ENCODE measurements around the gene SRMS.
"Not testable (repeated sequence)": the region's sequence is repeated elsewhere in the genome, so short reads cannot be mapped to it uniquely, and the experiment has no call there.

Gene SRMS

DNA sequence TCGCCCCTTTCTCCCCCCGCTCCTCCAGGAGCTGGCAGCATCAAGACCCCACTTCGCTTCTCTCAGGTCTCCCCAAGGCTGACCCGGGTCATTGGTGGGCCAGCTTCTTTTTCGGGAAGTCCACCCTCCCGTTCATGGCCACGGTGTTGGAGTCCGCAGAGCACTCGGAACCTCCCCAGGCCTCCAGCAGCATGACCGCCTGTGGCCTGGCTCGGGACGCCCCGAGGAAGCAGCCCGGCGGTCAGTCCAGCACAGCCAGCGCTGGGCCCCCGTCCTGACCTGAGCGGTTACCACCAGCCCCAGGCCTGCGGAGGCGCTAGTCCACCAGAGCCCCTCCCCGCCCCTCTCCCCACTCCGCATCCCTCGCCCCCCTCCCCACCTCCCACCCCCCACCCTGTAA is 25.9 kb downstream of the SRMS start:
- Histone ChIP-seq H3K27ac (ENCODE audit: insufficient read depth, low read length, poor library complexity, severe bottlenecking) (peak overlapping the region; percentile 70), H3K27me3 (replicated peaks; ENCODE audit: control insufficient read depth, insufficient read depth, low read length, poor library complexity, severe bottlenecking) (no peaks in the 10 kb centered on the region), H3K36me3 (ENCODE audit: control insufficient read depth, insufficient read depth, low read length) (peaks cover 10% of the 10 kb centered on the region), H3K4me3 (ENCODE audit: insufficient read depth, low read depth, low read length, poor library complexity, severe bottlenecking) (peak overlapping the region; percentile 76), H3K4me1 (ENCODE audit: control insufficient read depth, insufficient read depth, low read length, poor library complexity, severe bottlenecking) (peaks cover 25% of the 10 kb centered on the region), H3K9me3 (ENCODE audit: control insufficient read depth, low read length) (no peaks in the 10 kb centered on the region)
- DNase-seq, result no peak

DNA sequence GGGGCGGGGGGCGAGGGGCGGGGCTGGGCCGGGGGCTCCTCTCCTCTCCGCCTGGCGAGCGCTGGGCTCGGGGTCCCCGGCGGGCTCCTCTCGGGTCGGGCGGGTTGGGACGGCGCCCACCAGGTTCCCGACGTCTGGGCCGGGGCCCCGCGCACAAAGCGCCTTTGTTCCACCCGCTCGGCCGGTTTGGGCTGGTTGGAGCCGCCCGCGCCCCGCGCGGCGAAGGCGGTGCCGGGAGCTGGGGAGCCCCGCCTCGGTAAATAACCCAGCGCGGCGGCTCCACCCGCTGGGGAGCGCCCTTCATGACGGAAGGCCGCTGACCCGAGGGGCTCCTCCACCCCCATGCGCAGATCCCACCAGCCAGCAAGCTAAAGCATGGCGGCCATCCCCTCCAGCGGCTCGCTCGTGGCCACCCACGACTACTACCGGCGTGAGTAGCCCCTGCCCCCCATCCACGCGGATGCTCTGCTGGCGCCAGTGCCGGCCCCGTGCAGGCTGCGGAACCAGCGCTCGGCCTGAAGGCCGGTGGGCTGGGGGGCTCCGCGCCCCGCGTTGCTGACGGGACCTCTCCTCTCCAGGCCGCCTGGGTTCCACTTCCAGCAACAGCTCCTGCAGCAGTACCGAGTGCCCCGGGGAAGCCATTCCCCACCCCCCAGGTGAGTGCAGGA is 26.5 kb downstream of the SRMS start:
- no peaks in the 10 kb centered on the region for H3K9me3 ChIP-seq (ENCODE audit: control insufficient read depth, low read length)
- peaks cover 25% of the 10 kb centered on the region for H3K4me1 ChIP-seq (ENCODE audit: control insufficient read depth, insufficient read depth, low read length, poor library complexity, severe bottlenecking)
- H3K27ac ChIP-seq (ENCODE audit: insufficient read depth, low read length, poor library complexity, severe bottlenecking), result peak overlapping the region; percentile 70
- H3K4me3 ChIP-seq (ENCODE audit: insufficient read depth, low read depth, low read length, poor library complexity, severe bottlenecking), result peak overlapping the region; percentile 76
- peaks cover 10% of the 10 kb centered on the region for H3K36me3 ChIP-seq (ENCODE audit: control insufficient read depth, insufficient read depth, low read length)
- H3K27me3 ChIP-seq (replicated peaks; ENCODE audit: control insufficient read depth, insufficient read depth, low read length, poor library complexity, severe bottlenecking), result no peaks in the 10 kb centered on the region
- DNase-seq, result peak; percentile 34 to 49 (median 47)

DNA sequence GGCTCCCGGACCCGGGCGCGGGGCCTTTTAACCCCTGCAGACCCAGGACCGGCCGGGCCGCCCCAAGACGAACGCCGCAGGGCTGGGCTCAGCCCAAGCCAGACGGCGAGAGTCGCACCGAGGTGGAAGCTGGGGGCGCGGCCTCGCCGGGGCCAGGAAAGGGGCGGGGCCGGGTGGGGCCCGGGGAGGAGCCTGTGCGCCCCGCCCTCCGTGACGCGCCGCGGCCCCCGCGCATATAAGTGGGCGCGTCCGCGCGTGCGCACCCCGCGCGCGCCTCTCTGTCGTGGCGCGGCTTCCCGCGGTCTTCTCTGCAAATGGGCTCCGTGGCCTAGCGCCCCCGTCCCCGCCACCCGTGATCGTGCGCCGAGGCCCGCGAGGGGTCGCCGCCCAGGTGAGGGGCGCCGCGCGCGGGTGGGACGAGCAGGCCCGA is 27.0 kb downstream of the SRMS start, which contains the start of gene PPDPF:
Gene PPDPF (plus strand): TSS at position 262 of the 430 bp plus-strand sequence. CDS start 544 bp downstream, outside the sequence.
- DNase-seq, result peak; percentile 72 to 79 (median 77)
- H3K27ac ChIP-seq (ENCODE audit: insufficient read depth, low read length, poor library complexity, severe bottlenecking), result peak within 1 kb of the TSS; percentile 70
- H3K27me3 ChIP-seq (replicated peaks; ENCODE audit: control insufficient read depth, insufficient read depth, low read length, poor library complexity, severe bottlenecking), result no peaks in the 10 kb centered on the region
- H3K4me3 ChIP-seq (ENCODE audit: insufficient read depth, low read depth, low read length, poor library complexity, severe bottlenecking), result peak within 1 kb of the TSS; percentile 76
- H3K4me1 ChIP-seq (ENCODE audit: control insufficient read depth, insufficient read depth, low read length, poor library complexity, severe bottlenecking), result peaks cover 25% of the 10 kb centered on the region
- peaks cover 10% of the 10 kb centered on the region for H3K36me3 ChIP-seq (ENCODE audit: control insufficient read depth, insufficient read depth, low read length)
- H3K9me3 ChIP-seq (ENCODE audit: control insufficient read depth, low read length), result no peaks in the 10 kb centered on the region

DNA sequence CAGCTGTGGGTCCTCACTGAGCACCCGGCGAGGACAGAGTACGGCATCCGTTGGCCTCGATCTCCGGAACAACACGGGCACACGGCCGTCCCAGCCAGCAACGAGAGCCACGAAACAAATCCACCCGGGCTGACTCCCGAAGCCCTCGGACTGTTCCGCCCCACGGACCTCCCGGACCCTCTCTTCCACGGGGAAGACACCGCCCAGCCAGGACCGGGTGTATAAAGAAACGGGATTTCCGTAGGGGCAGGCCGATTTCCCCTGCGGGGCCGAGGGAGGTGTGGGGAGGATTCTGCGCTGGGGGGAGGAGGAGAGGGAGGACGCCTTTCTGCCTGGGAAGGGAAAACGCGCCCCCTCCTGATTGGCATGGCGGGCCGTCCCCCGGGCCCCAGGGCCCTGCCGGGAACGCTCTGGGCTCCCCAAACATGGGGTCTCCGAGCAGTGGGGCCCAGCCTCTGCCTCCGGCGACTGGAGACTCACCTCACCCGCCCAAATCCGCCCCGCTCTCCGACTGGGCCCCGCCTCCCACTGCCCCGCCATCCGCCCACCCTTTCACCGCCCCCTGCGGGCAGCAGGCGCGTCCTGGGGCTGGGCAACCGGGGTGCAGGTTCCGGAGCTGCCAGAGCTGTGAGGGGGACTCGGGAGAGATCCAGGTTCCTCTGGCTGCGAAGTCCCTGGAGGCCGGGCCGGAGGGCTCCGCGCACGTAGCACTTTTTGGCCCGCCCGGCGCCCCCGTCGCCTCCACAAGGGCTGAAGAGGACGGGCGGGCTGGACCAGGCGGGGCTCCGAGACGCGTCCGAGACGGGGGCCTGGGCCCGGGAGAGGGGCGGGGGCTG is 27.7 kb downstream of the SRMS start:
- peak; percentile 53 to 66 (median 58) for DNase-seq
- Histone ChIP-seq H3K4me3 (ENCODE audit: insufficient read depth, low read depth, low read length, poor library complexity, severe bottlenecking) (peak overlapping the region; percentile 76), H3K36me3 (ENCODE audit: control insufficient read depth, insufficient read depth, low read length) (peaks cover 10% of the 10 kb centered on the region), H3K27me3 (replicated peaks; ENCODE audit: control insufficient read depth, insufficient read depth, low read length, poor library complexity, severe bottlenecking) (no peaks in the 10 kb centered on the region), H3K27ac (ENCODE audit: insufficient read depth, low read length, poor library complexity, severe bottlenecking) (peak overlapping the region; percentile 70), H3K9me3 (ENCODE audit: control insufficient read depth, low read length) (no peaks in the 10 kb centered on the region), H3K4me1 (ENCODE audit: control insufficient read depth, insufficient read depth, low read length, poor library complexity, severe bottlenecking) (peaks cover 25% of the 10 kb centered on the region)

DNA sequence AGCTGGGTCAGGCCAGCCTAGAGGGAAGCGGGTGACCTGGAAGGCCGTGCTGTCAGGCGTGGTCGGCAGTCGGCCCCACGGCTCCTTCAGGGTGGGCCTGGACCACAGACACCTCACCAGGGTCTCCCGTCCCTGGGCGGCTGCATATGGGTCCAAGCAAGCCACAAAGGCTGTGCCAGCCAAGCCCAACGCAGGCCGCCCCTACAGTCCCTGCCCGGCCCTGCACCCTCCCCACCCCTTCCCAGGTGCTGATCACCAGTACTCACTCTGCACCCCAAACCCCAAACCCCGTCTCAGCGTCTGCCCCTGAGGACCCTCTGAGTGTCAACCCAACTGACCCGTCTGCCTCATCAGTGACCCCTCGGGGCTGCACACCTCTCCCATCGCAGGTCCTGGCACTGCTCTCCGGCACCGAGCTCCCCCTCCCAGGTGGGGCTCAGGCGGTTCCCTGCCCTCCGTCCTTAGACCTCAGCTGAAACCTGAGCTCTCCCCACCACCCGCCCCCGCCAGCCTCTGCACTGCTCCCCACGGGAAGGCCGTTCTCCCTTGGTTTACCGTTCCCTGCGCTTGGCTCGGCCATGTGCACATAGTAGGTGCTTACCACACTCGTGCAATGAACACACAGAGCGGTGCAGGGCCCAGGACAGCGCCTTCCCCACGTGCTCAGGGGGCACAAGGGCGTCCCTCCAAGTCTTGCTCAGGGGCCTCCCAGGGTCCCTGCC is 28.4 kb downstream of the SRMS start:
- Histone ChIP-seq H3K27me3 (replicated peaks; ENCODE audit: control insufficient read depth, insufficient read depth, low read length, poor library complexity, severe bottlenecking) (no peaks in the 10 kb centered on the region), H3K4me1 (ENCODE audit: control insufficient read depth, insufficient read depth, low read length, poor library complexity, severe bottlenecking) (peaks cover 25% of the 10 kb centered on the region), H3K4me3 (ENCODE audit: insufficient read depth, low read depth, low read length, poor library complexity, severe bottlenecking) (peak overlapping the region; percentile 76), H3K27ac (ENCODE audit: insufficient read depth, low read length, poor library complexity, severe bottlenecking) (peak overlapping the region; percentile 70), H3K9me3 (ENCODE audit: control insufficient read depth, low read length) (no peaks in the 10 kb centered on the region), H3K36me3 (ENCODE audit: control insufficient read depth, insufficient read depth, low read length) (peaks cover 10% of the 10 kb centered on the region)
- no peak for DNase-seq

DNA sequence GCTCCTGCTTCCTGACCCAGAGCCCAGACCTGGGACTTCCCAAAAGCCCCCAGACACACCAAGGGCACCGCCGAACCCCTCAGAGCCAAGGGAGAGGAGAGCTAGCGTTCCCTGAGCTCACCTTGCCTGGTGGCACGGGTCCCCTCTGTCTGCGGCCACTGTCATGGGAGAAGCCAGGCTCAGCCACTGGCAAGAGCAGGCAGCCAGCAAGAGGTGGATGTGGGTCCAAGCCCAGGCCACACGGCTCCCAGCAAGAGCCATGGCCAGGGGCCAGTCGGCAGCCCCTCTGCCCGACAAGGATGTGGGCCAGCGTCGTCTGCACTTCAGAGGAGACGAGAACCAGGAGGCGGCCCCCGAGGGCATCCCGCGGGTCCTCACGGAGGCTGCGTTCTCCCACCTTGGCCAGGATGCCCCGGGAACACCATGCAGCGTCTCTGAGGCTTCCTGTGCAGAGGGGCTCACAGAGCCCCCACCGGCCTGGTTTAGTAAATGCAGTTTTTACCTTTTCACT is 29.1 kb downstream of the SRMS start:
- H3K27me3 ChIP-seq (replicated peaks; ENCODE audit: control insufficient read depth, insufficient read depth, low read length, poor library complexity, severe bottlenecking), result no peaks in the 10 kb centered on the region
- peaks cover 6% of the 10 kb centered on the region for H3K36me3 ChIP-seq (ENCODE audit: control insufficient read depth, insufficient read depth, low read length)
- no peak overlapping the region for H3K4me3 ChIP-seq (ENCODE audit: insufficient read depth, low read depth, low read length, poor library complexity, severe bottlenecking)
- no peak overlapping the region for H3K27ac ChIP-seq (ENCODE audit: insufficient read depth, low read length, poor library complexity, severe bottlenecking)
- no peak for DNase-seq
- H3K9me3 ChIP-seq (ENCODE audit: control insufficient read depth, low read length), result no peaks in the 10 kb centered on the region
- peaks cover 25% of the 10 kb centered on the region for H3K4me1 ChIP-seq (ENCODE audit: control insufficient read depth, insufficient read depth, low read length, poor library complexity, severe bottlenecking)

DNA sequence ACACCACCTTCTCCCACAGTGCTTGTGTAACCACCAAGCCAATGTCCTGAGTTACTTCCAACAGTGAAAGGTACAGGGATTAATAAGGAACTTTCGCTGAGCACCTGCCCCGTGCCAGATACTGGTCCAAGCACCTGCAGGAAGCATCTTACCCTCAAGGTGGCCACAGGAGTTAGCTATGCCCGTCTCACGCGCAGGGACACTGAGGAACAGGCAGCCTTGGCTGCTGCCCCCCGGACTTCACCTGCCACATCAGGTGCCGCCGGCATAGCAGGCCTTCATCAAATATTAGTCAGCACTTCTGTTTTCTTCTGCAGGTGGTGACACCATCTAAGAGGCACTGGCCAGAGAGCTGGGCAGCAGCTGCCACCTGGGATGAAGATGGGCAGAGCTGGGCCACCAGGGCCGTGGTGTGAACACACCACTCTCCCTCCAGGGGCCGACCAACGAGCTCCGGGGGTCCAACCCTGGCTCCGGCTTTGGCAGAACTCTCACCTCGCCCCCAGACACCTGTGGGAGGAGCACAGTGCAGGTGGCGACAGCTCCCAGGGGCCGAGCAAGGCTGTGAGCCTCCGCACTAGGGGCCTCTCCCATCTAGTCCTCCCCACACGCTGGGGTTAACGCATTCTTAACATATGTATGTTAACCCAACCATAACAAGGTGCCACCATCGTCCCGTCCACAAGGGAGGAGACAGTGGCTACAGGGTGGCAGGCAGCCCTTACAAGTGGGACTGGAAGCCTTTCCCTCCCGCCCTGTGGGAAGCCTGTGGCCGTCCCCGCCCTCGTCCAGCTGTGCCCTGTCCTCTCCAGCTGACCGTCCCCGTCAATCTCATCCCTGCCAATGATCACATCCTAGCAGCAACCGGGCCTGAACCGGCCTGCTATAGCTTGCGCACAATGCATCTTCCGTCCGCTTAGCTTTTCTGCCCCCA is 29.9 kb downstream of the SRMS start:
- Histone ChIP-seq H3K4me1 (ENCODE audit: control insufficient read depth, insufficient read depth, low read length, poor library complexity, severe bottlenecking) (peaks cover 24% of the 10 kb centered on the region), H3K36me3 (ENCODE audit: control insufficient read depth, insufficient read depth, low read length) (no peaks in the 10 kb centered on the region), H3K27me3 (replicated peaks; ENCODE audit: control insufficient read depth, insufficient read depth, low read length, poor library complexity, severe bottlenecking) (no peaks in the 10 kb centered on the region), H3K9me3 (ENCODE audit: control insufficient read depth, low read length) (no peaks in the 10 kb centered on the region), H3K4me3 (ENCODE audit: insufficient read depth, low read depth, low read length, poor library complexity, severe bottlenecking) (no peak overlapping the region), H3K27ac (ENCODE audit: insufficient read depth, low read length, poor library complexity, severe bottlenecking) (no peak overlapping the region)
- no peak for DNase-seq

DNA sequence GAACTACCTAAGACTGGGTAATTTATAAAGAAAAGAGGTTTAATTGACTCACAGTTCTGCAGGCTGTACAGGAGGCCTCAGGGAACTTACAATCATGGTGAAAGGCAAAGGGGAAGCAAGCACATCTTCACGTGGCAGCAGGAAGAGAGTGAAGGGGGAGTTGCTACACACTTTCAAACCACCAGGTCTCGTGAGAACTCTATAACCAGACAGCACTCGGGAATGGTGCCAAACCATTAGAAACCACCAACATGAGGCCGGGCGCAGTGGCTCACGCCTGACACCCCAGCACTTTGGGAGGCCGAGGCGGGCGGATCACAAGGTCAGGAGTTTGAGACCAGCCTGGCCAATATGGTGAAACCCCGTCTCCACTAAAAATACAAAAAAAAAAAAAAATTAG is 33.0 kb downstream of the SRMS start:
- not testable (repeated sequence) for H3K27me3 ChIP-seq (replicated peaks; ENCODE audit: control insufficient read depth, insufficient read depth, low read length, poor library complexity, severe bottlenecking); H3K4me1 ChIP-seq (ENCODE audit: control insufficient read depth, insufficient read depth, low read length, poor library complexity, severe bottlenecking); H3K9me3 ChIP-seq (ENCODE audit: control insufficient read depth, low read length); DNase-seq; H3K36me3 ChIP-seq (ENCODE audit: control insufficient read depth, insufficient read depth, low read length); H3K27ac ChIP-seq (ENCODE audit: insufficient read depth, low read length, poor library complexity, severe bottlenecking); H3K4me3 ChIP-seq (ENCODE audit: insufficient read depth, low read depth, low read length, poor library complexity, severe bottlenecking)

DNA sequence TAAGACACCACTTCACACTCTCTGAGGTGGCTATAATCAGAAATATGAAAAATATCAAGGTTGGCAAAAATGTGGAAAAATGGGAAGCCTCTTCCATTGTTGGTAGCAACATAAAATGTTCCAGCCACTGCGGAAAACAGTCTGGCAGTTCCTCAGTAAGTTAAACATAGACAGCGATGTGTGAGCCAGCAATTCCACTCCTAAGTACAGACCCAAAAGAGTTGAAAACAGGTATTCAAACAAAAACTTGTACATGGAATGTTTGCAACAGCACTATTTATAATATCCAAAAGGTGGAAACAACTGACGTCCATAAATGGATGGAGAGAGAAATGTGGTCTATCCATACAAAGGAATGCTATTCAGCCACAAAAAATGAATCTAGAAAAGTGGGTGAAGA is 34.3 kb downstream of the SRMS start:
- no peak overlapping the region for H3K27ac ChIP-seq (ENCODE audit: insufficient read depth, low read length, poor library complexity, severe bottlenecking)
- no peak for DNase-seq
- no peaks in the 10 kb centered on the region for H3K27me3 ChIP-seq (replicated peaks; ENCODE audit: control insufficient read depth, insufficient read depth, low read length, poor library complexity, severe bottlenecking)
- no peak overlapping the region for H3K4me3 ChIP-seq (ENCODE audit: insufficient read depth, low read depth, low read length, poor library complexity, severe bottlenecking)
- no peaks in the 10 kb centered on the region for H3K4me1 ChIP-seq (ENCODE audit: control insufficient read depth, insufficient read depth, low read length, poor library complexity, severe bottlenecking)
- no peaks in the 10 kb centered on the region for H3K9me3 ChIP-seq (ENCODE audit: control insufficient read depth, low read length)
- no peaks in the 10 kb centered on the region for H3K36me3 ChIP-seq (ENCODE audit: control insufficient read depth, insufficient read depth, low read length)

All from effector memory CD4-positive, alpha-beta T cell (primary cell).